Liver (tissue), 9 donors: ENCODE measurements around the gene MICU2. TPM values are rescaled to one million over a fixed set of nuclear protein-coding genes. Genes with fewer than 3 reads are reported as not detected.

Experiments
- DNase-seq: peaks from one replicate; pipeline ENCODE4 v3.0.0-alpha.2; 2017; ENCODE audit warnings: low spot score
- H3K27ac ChIP-seq, 2 donors: one replicate each; pipeline ENCODE4 v1.7.0; 2013; ENCODE audit warnings: inconsistent platforms in 2 of 2, low read length in 2 of 2, control low read depth in 1 of 2, low read depth in 1 of 2, mild to moderate bottlenecking in 1 of 2
- H3K27me3 ChIP-seq, 4 donors: one replicate each; pipeline versions ENCODE4 v1.6.1 to v1.7.0; 2013; ENCODE audit warnings: low read length in 3 of 4, inconsistent platforms in 1 of 4, mild to moderate bottlenecking in 1 of 4, moderate library complexity in 1 of 4; ENCODE audit not compliant: control insufficient read depth in 4 of 4, insufficient read depth in 4 of 4
- H3K36me3 ChIP-seq, 4 donors: one replicate each; pipeline versions ENCODE4 v1.6.1 to v1.7.0; 2013; ENCODE audit warnings: low read length in 3 of 4, mild to moderate bottlenecking in 3 of 4, low read depth in 1 of 4, moderate library complexity in 1 of 4; ENCODE audit not compliant: control insufficient read depth in 4 of 4, insufficient read depth in 3 of 4
- H3K4me1 ChIP-seq, 4 donors: one replicate each; pipeline versions ENCODE4 v1.6.1 to v1.7.0; 2013; ENCODE audit warnings: low read length in 3 of 4, mild to moderate bottlenecking in 3 of 4, moderate library complexity in 1 of 4; ENCODE audit not compliant: control insufficient read depth in 4 of 4, insufficient read depth in 4 of 4
- H3K4me3 ChIP-seq, 3 donors: one replicate each; pipeline versions ENCODE4 v1.6.1 to v1.7.0; 2013; ENCODE audit warnings: low read length in 3 of 3, control low read depth in 1 of 3, low read depth in 1 of 3, mild to moderate bottlenecking in 1 of 3
- H3K9ac ChIP-seq, 2 donors: one replicate each; pipeline ENCODE4 v1.7.0; 2013; ENCODE audit warnings: low read length in 2 of 2, mild to moderate bottlenecking in 2 of 2, moderate library complexity in 2 of 2, control low read depth in 1 of 2, low read depth in 1 of 2
- H3K9me3 ChIP-seq, 4 donors: one replicate each; pipeline versions ENCODE4 v1.6.1 to v1.7.0; 2013; ENCODE audit warnings: low read length in 3 of 4; ENCODE audit not compliant: control insufficient read depth in 4 of 4
- EGR1 ChIP-seq, 2 donors: IDR thresholded peaks; 2 replicates each; pipeline ENCODE4 v1.6.1; 2016 to 2018; ENCODE audit warnings: antibody characterized with exemption in 2 of 2, low read depth in 2 of 2
- FOXA1 ChIP-seq: IDR thresholded peaks from 2 replicates; pipeline ENCODE4 v1.6.1; 2016; ENCODE audit warnings: antibody characterized with exemption
- FOXA2 ChIP-seq: IDR thresholded peaks from 2 replicates; pipeline ENCODE4 v1.6.1; 2016; ENCODE audit warnings: antibody characterized with exemption
- GABPA ChIP-seq, 2 donors: IDR thresholded peaks in 1 of 2; conservative IDR thresholded peaks in 1 of 2; 2 replicates each; pipeline ENCODE4 v1.6.1; 2016; ENCODE audit warnings: antibody characterized with exemption in 2 of 2, mild to moderate bottlenecking in 1 of 2, moderate library complexity in 1 of 2
- HNF4A ChIP-seq, 2 donors: conservative IDR thresholded peaks; 2 replicates each; pipeline ENCODE4 v1.6.1; 2016; ENCODE audit warnings: antibody characterized with exemption in 2 of 2, mild to moderate bottlenecking in 2 of 2
- HNF4G ChIP-seq: IDR thresholded peaks from 2 replicates; pipeline ENCODE4 v1.6.1; 2016; ENCODE audit warnings: antibody characterized with exemption
- JUND ChIP-seq, 2 donors: IDR thresholded peaks; 2 replicates each; pipeline ENCODE4 v1.6.1; 2016; ENCODE audit warnings: antibody characterized with exemption in 2 of 2
- NR2F2 ChIP-seq: IDR thresholded peaks from 2 replicates; pipeline ENCODE4 v1.6.1; 2016; ENCODE audit warnings: antibody characterized with exemption
- RAD21 ChIP-seq, 2 donors: IDR thresholded peaks; 2 replicates each; pipeline ENCODE4 v1.6.1; 2016; ENCODE audit warnings: antibody characterized with exemption in 2 of 2, mild to moderate bottlenecking in 2 of 2
- REST ChIP-seq: IDR thresholded peaks from 2 replicates; pipeline ENCODE4 v1.6.1; 2016; ENCODE audit warnings: antibody characterized with exemption, mild to moderate bottlenecking
- RXRA ChIP-seq, 2 donors: IDR thresholded peaks; 2 replicates each; pipeline ENCODE4 v1.6.1; 2017 to 2018; ENCODE audit warnings: antibody characterized with exemption in 2 of 2, mild to moderate bottlenecking in 1 of 2
- SP1 ChIP-seq: IDR thresholded peaks from 2 replicates; pipeline ENCODE4 v1.6.1; 2018; ENCODE audit warnings: antibody characterized with exemption, mild to moderate bottlenecking
- TAF1 ChIP-seq: conservative IDR thresholded peaks from 2 replicates; pipeline ENCODE4 v1.6.1; 2016; ENCODE audit warnings: antibody characterized with exemption, mild to moderate bottlenecking
- YY1 ChIP-seq: IDR thresholded peaks from 2 replicates; pipeline ENCODE4 v1.6.1; 2016; ENCODE audit warnings: antibody characterized with exemption, mild to moderate bottlenecking
- ZBTB33 ChIP-seq: IDR thresholded peaks from 2 replicates; pipeline ENCODE4 v1.6.1; 2016; ENCODE audit warnings: antibody characterized with exemption
- WGBS: extraction: QIAGEN DNeasy Blood & Tissue Kit; methylation state at CpG from one replicate; pipeline ENCODE4 v1.1.7; 2013; 5-methylcytosine and 5-hydroxymethylcytosine counted together
- polyA plus RNA-seq, 2 donors: library from polyadenylated mRNA; stranded (reverse) in 1 of 2; unstranded in 1 of 2; fragments of 200-250 nt in 1 of 2; fragments of >200 nt in 1 of 2; fragmentation: Nextera tagmentation in 1 of 2; extraction: Ambion mirVana in 1 of 2; gene quantifications; one replicate each; pipeline versions ENCODE4 v1.2.1 to v1.2.3, GENCODE V29; 2013 to 2015
- total RNA-seq, 2 donors: library from RNA; depleted of rRNA; stranded (reverse); fragments of >200 nt; gene quantifications; one replicate each; pipeline ENCODE4 v1.2.3, GENCODE V29; 2014
- TF ChIP-seq, protein P1 (sequence below): IDR thresholded peaks from 2 replicates; pipeline ENCODE4 v1.6.1; 2016; ENCODE audit warnings: antibody characterized with exemption
- TF ChIP-seq, protein P2 (sequence below): IDR thresholded peaks from 2 replicates; pipeline ENCODE4 v1.6.1; 2016; ENCODE audit warnings: antibody characterized with exemption
- donor health status: healthy.
- donor health status: healthy.
- donor health status: healthy.
- donor health status: healthy.
- donor health status: healthy.

MICU2 gene
- total and polyA plus RNA-seq, 4 donors: 19.4 to 42.9 (median 24.8) TPM

GRCh38 chr13:21528616-21529015 is 75.4 kb downstream of the MICU2 start (continued):
- TF ChIP-seq NR2F2: no peak
- no peak for TF ChIP-seq SP1
- no peak for TF ChIP-seq RXRA (IDR thresholded peaks at IDR 0.05)
- no peak for TF ChIP-seq YY1
- no peak for TF ChIP-seq TAF1

- DNase-seq: no peak
- Histone ChIP-seq H3K4me3 (no peak overlapping the region), H3K36me3 (peaks cover 0 to 4% (median under 1%) of the 10 kb centered on the region in 4 donors), H3K4me1 (no peaks in the 10 kb centered on the region), H3K9ac (no peak overlapping the region), H3K27me3 (no peaks in the 10 kb centered on the region), H3K9me3 (no peaks in the 10 kb centered on the region), H3K27ac (no peak overlapping the region)
- TF ChIP-seq YY1 (no peak), EGR1 (IDR thresholded peaks at IDR 0.05; ENCODE audit: low read depth in 2 of 2) (no peak), RXRA (IDR thresholded peaks at IDR 0.05) (peak in 1 of 2 donors; percentile 21)
- TF ChIP-seq, protein P1, sequence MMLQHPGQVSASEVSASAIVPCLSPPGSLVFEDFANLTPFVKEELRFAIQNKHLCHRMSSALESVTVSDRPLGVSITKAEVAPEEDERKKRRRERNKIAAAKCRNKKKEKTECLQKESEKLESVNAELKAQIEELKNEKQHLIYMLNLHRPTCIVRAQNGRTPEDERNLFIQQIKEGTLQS: no peak
- 81% methylated on average over 6 of the region's 6 CpGs for WGBS
These were observed 77.0 kb downstream of the MICU2 start for GRCh38 chr13:21526707-21527540.

DNA sequence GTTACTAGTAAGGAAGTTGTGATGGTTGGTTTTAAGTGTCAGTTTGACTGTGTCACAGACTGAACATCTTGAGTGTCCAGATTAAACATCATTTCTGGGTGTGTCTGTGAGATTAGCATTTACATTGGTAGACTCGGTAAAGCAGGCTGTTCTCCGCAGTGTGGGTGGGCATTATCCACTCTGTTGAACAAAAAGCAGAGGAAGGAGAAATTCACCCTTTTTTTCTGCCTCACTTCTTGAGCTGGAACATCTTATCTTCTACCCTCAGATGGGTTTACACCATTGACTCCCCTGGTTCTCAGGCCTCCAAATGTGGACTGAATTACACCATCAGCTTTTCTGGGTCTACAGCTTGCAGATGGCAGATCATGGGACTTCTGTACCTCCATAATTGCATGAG is 81.1 kb downstream of the MICU2 start:
- no peak overlapping the region for H3K27ac ChIP-seq
- no peak overlapping the region for H3K4me3 ChIP-seq
- H3K9ac ChIP-seq: no peak overlapping the region
- peaks cover 2 to 9% (median 5%) of the 10 kb centered on the region in 4 donors for H3K36me3 ChIP-seq
- H3K4me1 ChIP-seq: no peaks in the 10 kb centered on the region
- TF ChIP-seq REST: no peak
- TF ChIP-seq SP1: no peak
- TF ChIP-seq RAD21 (IDR thresholded peaks at IDR 0.05): no peak
- no peak for TF ChIP-seq FOXA2
- TF ChIP-seq ZBTB33: no peak
- TF ChIP-seq NR2F2: no peak
- TF ChIP-seq, protein P2, sequence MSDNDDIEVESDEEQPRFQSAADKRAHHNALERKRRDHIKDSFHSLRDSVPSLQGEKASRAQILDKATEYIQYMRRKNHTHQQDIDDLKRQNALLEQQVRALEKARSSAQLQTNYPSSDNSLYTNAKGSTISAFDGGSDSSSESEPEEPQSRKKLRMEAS: no peak
- TF ChIP-seq RXRA (IDR thresholded peaks at IDR 0.05): no peak
- no peak for TF ChIP-seq HNF4A (conservative IDR thresholded peaks at IDR 0.05)
- no peak for TF ChIP-seq GABPA (IDR thresholded peaks at IDR 0.05 in 1 of 2, conservative IDR thresholded peaks at IDR 0.05 in 1 of 2)
- TF ChIP-seq EGR1 (IDR thresholded peaks at IDR 0.05; ENCODE audit: low read depth in 2 of 2): no peak
- no peak for TF ChIP-seq HNF4G
- no peak for TF ChIP-seq TAF1
- no peak for TF ChIP-seq YY1
- TF ChIP-seq FOXA1: no peak
- no peak for TF ChIP-seq JUND (IDR thresholded peaks at IDR 0.05)
- peak; percentile 47 for DNase-seq
- 95% methylated on average over 2 of the region's 2 CpGs for WGBS
- no peaks in the 10 kb centered on the region for H3K9me3 ChIP-seq
- H3K27me3 ChIP-seq: no peaks in the 10 kb centered on the region
